H1 (cell line): ENCODE results near the gene KLF7. TPM values are rescaled to one million over a fixed set of nuclear protein-coding genes. Genes with fewer than 3 reads are reported as not detected.

ENCODE experiments used
- NRF1 ChIP-seq: IDR thresholded peaks from 2 replicates; pipeline ENCODE4 v1.6.1; 2011; ENCODE audit warnings: mild to moderate bottlenecking, low read depth, low read length, improper control_type of control experiment
- RXRA ChIP-seq: IDR thresholded peaks from 2 replicates; pipeline ENCODE4 v1.6.1; 2011; ENCODE audit warnings: low read depth, mild to moderate bottlenecking, low read length, moderate library complexity; ENCODE audit not compliant: insufficient read depth
- SAP30 ChIP-seq: fragments of 300-600 bp; sonication (generic); IDR thresholded peaks from 2 replicates; pipeline ENCODE4 v1.7.1; 2012; ENCODE audit warnings: low read length, moderate library complexity, mild to moderate bottlenecking, inconsistent platforms; ENCODE audit not compliant: insufficient read depth, insufficient replicate concordance
- polyA plus RNA-seq, 7 experiments: library from polyadenylated mRNA; depleted of rRNA in 3 of 7; stranded (reverse) in 5 of 7; unstranded in 2 of 7; fragments of >200 nt in 5 of 7; fragments of 200-250 nt in 2 of 7; gene quantifications; 1 replicate in 5 of 7; 2 replicates in 1 of 7; 4 replicates in 1 of 7; pipeline versions ENCODE4 v1.2.1 to v1.2.3, GENCODE V29; 2011 to 2013; ENCODE audit warnings: missing spikeins in 2 of 7, mixed read lengths in 2 of 7
- total RNA-seq: library from RNA; stranded (reverse); fragmentation: NEBNext Ultra II Directional; extraction: Animal tissue kit (Norgen Biotek cat#: 25700); gene quantifications from 2 replicates; pipeline ENCODE4 v1.2.1, GENCODE V29; 2021
- TF ChIP-seq, protein P1 (sequence below): fragments of 300-600 bp; sonication (generic); IDR thresholded peaks from 2 replicates; pipeline ENCODE4 v1.7.1; 2012; ENCODE audit warnings: low read length, moderate library complexity, mild to moderate bottlenecking, inconsistent platforms; ENCODE audit not compliant: insufficient replicate concordance

KLF7 gene
- total and polyA plus RNA-seq, 2 of the 8 experiments (the other 6 are each of a cell fraction or from before 2014, with no cell fraction given), result 9.6 to 23.3 TPM

DNA sequence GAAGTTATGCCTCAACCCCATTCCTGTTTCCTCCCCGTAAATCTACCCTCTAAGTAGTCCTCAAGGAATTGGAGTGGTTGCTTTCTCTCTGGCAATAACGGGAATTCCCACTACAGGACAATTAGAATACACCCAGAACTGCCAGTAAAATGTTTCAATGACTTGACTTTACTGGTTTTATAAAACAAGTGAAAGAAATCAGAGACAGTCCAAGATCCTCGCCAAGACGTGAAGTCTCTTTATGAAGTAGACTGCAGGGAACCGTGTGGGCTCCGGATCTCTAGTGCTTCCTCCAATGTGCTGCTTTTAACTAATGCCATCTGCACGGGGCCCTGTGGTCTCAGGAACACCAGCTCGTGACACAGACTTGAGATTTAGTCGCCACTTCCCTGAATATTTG is 125.1 kb downstream of the KLF7 start (continued):
- TF ChIP-seq, protein P1, sequence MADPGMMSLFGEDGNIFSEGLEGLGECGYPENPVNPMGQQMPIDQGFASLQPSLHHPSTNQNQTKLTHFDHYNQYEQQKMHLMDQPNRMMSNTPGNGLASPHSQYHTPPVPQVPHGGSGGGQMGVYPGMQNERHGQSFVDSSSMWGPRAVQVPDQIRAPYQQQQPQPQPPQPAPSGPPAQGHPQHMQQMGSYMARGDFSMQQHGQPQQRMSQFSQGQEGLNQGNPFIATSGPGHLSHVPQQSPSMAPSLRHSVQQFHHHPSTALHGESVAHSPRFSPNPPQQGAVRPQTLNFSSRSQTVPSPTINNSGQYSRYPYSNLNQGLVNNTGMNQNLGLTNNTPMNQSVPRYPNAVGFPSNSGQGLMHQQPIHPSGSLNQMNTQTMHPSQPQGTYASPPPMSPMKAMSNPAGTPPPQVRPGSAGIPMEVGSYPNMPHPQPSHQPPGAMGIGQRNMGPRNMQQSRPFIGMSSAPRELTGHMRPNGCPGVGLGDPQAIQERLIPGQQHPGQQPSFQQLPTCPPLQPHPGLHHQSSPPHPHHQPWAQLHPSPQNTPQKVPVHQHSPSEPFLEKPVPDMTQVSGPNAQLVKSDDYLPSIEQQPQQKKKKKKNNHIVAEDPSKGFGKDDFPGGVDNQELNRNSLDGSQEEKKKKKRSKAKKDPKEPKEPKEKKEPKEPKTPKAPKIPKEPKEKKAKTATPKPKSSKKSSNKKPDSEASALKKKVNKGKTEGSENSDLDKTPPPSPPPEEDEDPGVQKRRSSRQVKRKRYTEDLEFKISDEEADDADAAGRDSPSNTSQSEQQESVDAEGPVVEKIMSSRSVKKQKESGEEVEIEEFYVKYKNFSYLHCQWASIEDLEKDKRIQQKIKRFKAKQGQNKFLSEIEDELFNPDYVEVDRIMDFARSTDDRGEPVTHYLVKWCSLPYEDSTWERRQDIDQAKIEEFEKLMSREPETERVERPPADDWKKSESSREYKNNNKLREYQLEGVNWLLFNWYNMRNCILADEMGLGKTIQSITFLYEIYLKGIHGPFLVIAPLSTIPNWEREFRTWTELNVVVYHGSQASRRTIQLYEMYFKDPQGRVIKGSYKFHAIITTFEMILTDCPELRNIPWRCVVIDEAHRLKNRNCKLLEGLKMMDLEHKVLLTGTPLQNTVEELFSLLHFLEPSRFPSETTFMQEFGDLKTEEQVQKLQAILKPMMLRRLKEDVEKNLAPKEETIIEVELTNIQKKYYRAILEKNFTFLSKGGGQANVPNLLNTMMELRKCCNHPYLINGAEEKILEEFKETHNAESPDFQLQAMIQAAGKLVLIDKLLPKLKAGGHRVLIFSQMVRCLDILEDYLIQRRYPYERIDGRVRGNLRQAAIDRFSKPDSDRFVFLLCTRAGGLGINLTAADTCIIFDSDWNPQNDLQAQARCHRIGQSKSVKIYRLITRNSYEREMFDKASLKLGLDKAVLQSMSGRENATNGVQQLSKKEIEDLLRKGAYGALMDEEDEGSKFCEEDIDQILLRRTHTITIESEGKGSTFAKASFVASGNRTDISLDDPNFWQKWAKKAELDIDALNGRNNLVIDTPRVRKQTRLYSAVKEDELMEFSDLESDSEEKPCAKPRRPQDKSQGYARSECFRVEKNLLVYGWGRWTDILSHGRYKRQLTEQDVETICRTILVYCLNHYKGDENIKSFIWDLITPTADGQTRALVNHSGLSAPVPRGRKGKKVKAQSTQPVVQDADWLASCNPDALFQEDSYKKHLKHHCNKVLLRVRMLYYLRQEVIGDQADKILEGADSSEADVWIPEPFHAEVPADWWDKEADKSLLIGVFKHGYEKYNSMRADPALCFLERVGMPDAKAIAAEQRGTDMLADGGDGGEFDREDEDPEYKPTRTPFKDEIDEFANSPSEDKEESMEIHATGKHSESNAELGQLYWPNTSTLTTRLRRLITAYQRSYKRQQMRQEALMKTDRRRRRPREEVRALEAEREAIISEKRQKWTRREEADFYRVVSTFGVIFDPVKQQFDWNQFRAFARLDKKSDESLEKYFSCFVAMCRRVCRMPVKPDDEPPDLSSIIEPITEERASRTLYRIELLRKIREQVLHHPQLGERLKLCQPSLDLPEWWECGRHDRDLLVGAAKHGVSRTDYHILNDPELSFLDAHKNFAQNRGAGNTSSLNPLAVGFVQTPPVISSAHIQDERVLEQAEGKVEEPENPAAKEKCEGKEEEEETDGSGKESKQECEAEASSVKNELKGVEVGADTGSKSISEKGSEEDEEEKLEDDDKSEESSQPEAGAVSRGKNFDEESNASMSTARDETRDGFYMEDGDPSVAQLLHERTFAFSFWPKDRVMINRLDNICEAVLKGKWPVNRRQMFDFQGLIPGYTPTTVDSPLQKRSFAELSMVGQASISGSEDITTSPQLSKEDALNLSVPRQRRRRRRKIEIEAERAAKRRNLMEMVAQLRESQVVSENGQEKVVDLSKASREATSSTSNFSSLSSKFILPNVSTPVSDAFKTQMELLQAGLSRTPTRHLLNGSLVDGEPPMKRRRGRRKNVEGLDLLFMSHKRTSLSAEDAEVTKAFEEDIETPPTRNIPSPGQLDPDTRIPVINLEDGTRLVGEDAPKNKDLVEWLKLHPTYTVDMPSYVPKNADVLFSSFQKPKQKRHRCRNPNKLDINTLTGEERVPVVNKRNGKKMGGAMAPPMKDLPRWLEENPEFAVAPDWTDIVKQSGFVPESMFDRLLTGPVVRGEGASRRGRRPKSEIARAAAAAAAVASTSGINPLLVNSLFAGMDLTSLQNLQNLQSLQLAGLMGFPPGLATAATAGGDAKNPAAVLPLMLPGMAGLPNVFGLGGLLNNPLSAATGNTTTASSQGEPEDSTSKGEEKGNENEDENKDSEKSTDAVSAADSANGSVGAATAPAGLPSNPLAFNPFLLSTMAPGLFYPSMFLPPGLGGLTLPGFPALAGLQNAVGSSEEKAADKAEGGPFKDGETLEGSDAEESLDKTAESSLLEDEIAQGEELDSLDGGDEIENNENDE, result no peak
- no peak for TF ChIP-seq RXRA
- TF ChIP-seq SAP30, result no peak
- TF ChIP-seq NRF1, result no peak
